HCT116 (cell line): ENCODE results near the gene STKLD1. TPM values are rescaled to one million over a fixed set of nuclear protein-coding genes. Genes with fewer than 3 reads are reported as not detected.

Experiments
- ATAC-seq: fragments of 200-7000 bp; cut with Tn5 transposase; 2 replicates; pipeline ENCODE4 v1.9.1; 2020; ENCODE audit warnings: mild to moderate bottlenecking, moderate library complexity
- BruUV-seq: library from RNA; stranded (reverse); fragments of 400-500 nt; replicated peaks from 2 replicates; lab custom pipeline; 2021; lab: Mats Ljungman, UMichigan
- CTCF ChIA-PET: fragments of 300-600 bp; sonication (Branson Sonifier 250); formaldehyde crosslinking; loops from one replicate; lab custom pipeline; 2021; ENCODE audit warnings: antibody characterized with exemption; lab: Charles Lee
- POLR2A ChIA-PET: fragments of 300-600, 350-600 bp; sonication (Branson Sonifier 250); formaldehyde crosslinking; loops from one replicate; lab custom pipeline; 2021; ENCODE audit warnings: antibody characterized with exemption; lab: Charles Lee
- RAD21 ChIA-PET, 2 experiments: fragments of 300-600 bp; sonication (Branson Sonifier 250); formaldehyde crosslinking; loops; one replicate each; lab custom pipeline; 2023; ENCODE audit warnings: low total read pairs in 2 of 2; ENCODE audit not compliant: uncharacterized antibody in 2 of 2, unreplicated experiment in 2 of 2, low non-redundant PET in 1 of 2; lab: Charles Lee
- DNase-seq: peaks from one replicate; pipeline ENCODE4 v3.0.0-alpha.2; 2010; ENCODE audit warnings: low read depth, low spot score
- H2AFZ ChIP-seq: fragments of 200-600 bp; shearing (Covaris generic), sonication (generic); 2 replicates; pipeline ENCODE4 v1.6.1; 2017; ENCODE audit warnings: low read depth, mixed run types, mixed read lengths, antibody characterized with exemption, low read length; ENCODE audit not compliant: poor library complexity, severe bottlenecking
- H3K27ac ChIP-seq: 2 replicates; pipeline ENCODE4 v1.5.1; 2012; ENCODE audit warnings: low read depth, low read length
- H3K27me3 ChIP-seq: fragments of 200-600 bp; sonication (generic); 2 replicates; pipeline ENCODE4 v1.6.1; 2016; ENCODE audit warnings: mixed run types, low read length, mixed read lengths; ENCODE audit not compliant: insufficient read depth
- H3K36me3 ChIP-seq, 2 experiments: fragments of 200-500 bp in 1 of 2; fragments of 200-600 bp in 1 of 2; sonication (Bioruptor generic) in 1 of 2; sonication (generic) in 1 of 2; 2 replicates each; pipeline versions ENCODE4 v1.5.1 to v1.6.1; 2014 to 2016; ENCODE audit warnings: low read length in 2 of 2, inconsistent platforms in 1 of 2, mixed read lengths in 1 of 2, mixed run types in 1 of 2; ENCODE audit not compliant: insufficient read depth in 2 of 2, control insufficient read depth in 1 of 2
- H3K4me1 ChIP-seq, 2 experiments: fragments of 200-600 bp in 1 of 2; sonication (generic) in 1 of 2; 2 replicates each; pipeline versions ENCODE4 v1.5.1 to v1.6.1; 2012 to 2017; ENCODE audit warnings: low read length in 2 of 2, inconsistent platforms in 1 of 2, mild to moderate bottlenecking in 1 of 2, mixed read lengths in 1 of 2, mixed run types in 1 of 2, moderate library complexity in 1 of 2; ENCODE audit not compliant: insufficient read depth in 2 of 2, control insufficient read depth in 1 of 2
- H3K4me2 ChIP-seq: fragments of 200-600 bp; sonication (generic); 2 replicates; pipeline ENCODE4 v1.6.1; 2017; ENCODE audit warnings: mixed run types, low read length, mixed read lengths
- H3K4me3 ChIP-seq, 2 experiments: fragments of 200-600 bp in 1 of 2; sonication (generic) in 1 of 2; replicated peaks in 1 of 2; 2 replicates each; pipeline ENCODE4 v1.5.1; 2011 to 2016; ENCODE audit warnings: low read length in 2 of 2, control low read depth in 1 of 2, low read depth in 1 of 2, mild to moderate bottlenecking in 1 of 2, mixed read lengths in 1 of 2, mixed run types in 1 of 2
- H3K79me2 ChIP-seq: fragments of 200-600 bp; sonication (generic); 2 replicates; pipeline ENCODE4 v1.6.1; 2017; ENCODE audit warnings: mild to moderate bottlenecking, mixed run types, low read length, moderate library complexity, mixed read lengths; ENCODE audit not compliant: insufficient read depth
- H3K9ac ChIP-seq: fragments of 200-600 bp; sonication (generic); 2 replicates; pipeline ENCODE4 v1.6.1; 2016; ENCODE audit warnings: low read length, mixed read lengths
- H3K9me2 ChIP-seq: fragments of 200-600 bp; sonication (generic), shearing (Covaris generic); 2 replicates; pipeline ENCODE4 v1.6.1; 2017; ENCODE audit warnings: mixed run types, mild to moderate bottlenecking, moderate library complexity; ENCODE audit not compliant: insufficient read depth
- H3K9me3 ChIP-seq, 2 experiments: fragments of 200-500 bp in 1 of 2; fragments of 200-600 bp in 1 of 2; sonication (Bioruptor generic) in 1 of 2; sonication (generic) in 1 of 2; 2 replicates each; pipeline ENCODE4 v1.6.1; 2014 to 2017; ENCODE audit warnings: low read length in 2 of 2, mixed read lengths in 2 of 2, inconsistent platforms in 1 of 2, low read depth in 1 of 2, mild to moderate bottlenecking in 1 of 2, mixed run types in 1 of 2, moderate library complexity in 1 of 2; ENCODE audit not compliant: control insufficient read depth in 1 of 2, insufficient read depth in 1 of 2
- H4K20me1 ChIP-seq: fragments of 200-600 bp; sonication (generic), shearing (Covaris generic); 2 replicates; pipeline ENCODE4 v1.6.1; 2017; ENCODE audit warnings: mixed run types, mild to moderate bottlenecking, moderate library complexity; ENCODE audit not compliant: insufficient read depth
- ELF1 ChIP-seq: IDR thresholded peaks from 2 replicates; pipeline ENCODE4 v1.6.1; 2012; ENCODE audit warnings: low read depth, borderline replicate concordance
- EZH2phosphoT487 ChIP-seq: fragments of 200-600 bp; IDR thresholded peaks from 2 replicates; pipeline ENCODE4 v1.6.1; 2018; ENCODE audit warnings: antibody characterized with exemption, borderline replicate concordance
- FOSL1 ChIP-seq: IDR thresholded peaks from 2 replicates; pipeline ENCODE4 v1.6.1; 2012; ENCODE audit warnings: low read depth
- JUND ChIP-seq: IDR thresholded peaks from 2 replicates; pipeline ENCODE4 v1.6.1; 2012
- POLR2A ChIP-seq: IDR thresholded peaks from 2 replicates; pipeline ENCODE4 v1.7.0; 2011; ENCODE audit warnings: borderline replicate concordance; ENCODE audit not compliant: insufficient read depth, insufficient read length; ENCODE audit errors: extremely low read depth
- SIN3A ChIP-seq: IDR thresholded peaks from 2 replicates; pipeline ENCODE4 v1.6.1; 2012; ENCODE audit warnings: low read depth
- TCF7L2 ChIP-seq: IDR thresholded peaks from 2 replicates; pipeline ENCODE4 v1.7.0; 2011; ENCODE audit warnings: borderline replicate concordance, inconsistent platforms; ENCODE audit not compliant: insufficient read depth, insufficient read length; ENCODE audit errors: extremely low read depth
- YY1 ChIP-seq: IDR thresholded peaks from 2 replicates; pipeline ENCODE4 v1.6.1; 2011; ENCODE audit warnings: low read length, low read depth, moderate library complexity, mild to moderate bottlenecking; ENCODE audit not compliant: insufficient replicate concordance; ENCODE audit errors: extremely low read depth
- ZFX ChIP-seq: fragments of 450-650 bp; IDR thresholded peaks from 2 replicates; pipeline ENCODE4 v1.6.1; 2017
- ZNF274 ChIP-seq: fragments of 200-500 bp; sonication (Bioruptor generic); IDR thresholded peaks from 2 replicates; pipeline ENCODE4 v1.6.1; 2014; ENCODE audit warnings: mild to moderate bottlenecking, low read depth, low read length, inconsistent platforms
- intact Hi-C: fragments of 100-400 bp; cut with micrococcal nuclease; formaldehyde crosslinking; loops from 2 replicates; pipeline ENCODE4 v1.10.0; 2022
- total RNA-seq: library from RNA; stranded (reverse); gene quantifications from one replicate; pipeline ENCODE4 v1.2.1, GENCODE V29; 2021; ENCODE audit not compliant: unreplicated experiment
- TF ChIP-seq, protein P1 (sequence below): IDR thresholded peaks from 2 replicates; pipeline ENCODE4 v1.6.1; 2012
- TF ChIP-seq, protein P2 (sequence below): IDR thresholded peaks from 2 replicates; pipeline ENCODE4 v1.6.1; 2012
- TF ChIP-seq, protein P3 (sequence below): IDR thresholded peaks from 2 replicates; pipeline ENCODE4 v1.6.1; 2011; ENCODE audit warnings: mild to moderate bottlenecking, low read length, moderate library complexity; ENCODE audit not compliant: insufficient replicate concordance; ENCODE audit errors: extremely low read depth
- TF ChIP-seq, protein P4 (sequence below), 3 experiments: fragments of 200-600 bp in 1 of 3; sonication (generic) in 1 of 3; IDR thresholded peaks in 2 of 3; conservative IDR thresholded peaks in 1 of 3; 2 replicates each; pipeline ENCODE4 v1.5.1; 2012 to 2017; ENCODE audit warnings: low read depth in 2 of 3, low read length in 2 of 3, antibody characterized with exemption in 1 of 3, borderline replicate concordance in 1 of 3, control low read depth in 1 of 3, mild to moderate bottlenecking in 1 of 3, mixed read lengths in 1 of 3, mixed run types in 1 of 3, moderate library complexity in 1 of 3; ENCODE audit not compliant: insufficient read depth in 1 of 3

The STKLD1 gene
- total RNA-seq, 1 experiment from 2014 or later, result 0.37 TPM

DNA sequence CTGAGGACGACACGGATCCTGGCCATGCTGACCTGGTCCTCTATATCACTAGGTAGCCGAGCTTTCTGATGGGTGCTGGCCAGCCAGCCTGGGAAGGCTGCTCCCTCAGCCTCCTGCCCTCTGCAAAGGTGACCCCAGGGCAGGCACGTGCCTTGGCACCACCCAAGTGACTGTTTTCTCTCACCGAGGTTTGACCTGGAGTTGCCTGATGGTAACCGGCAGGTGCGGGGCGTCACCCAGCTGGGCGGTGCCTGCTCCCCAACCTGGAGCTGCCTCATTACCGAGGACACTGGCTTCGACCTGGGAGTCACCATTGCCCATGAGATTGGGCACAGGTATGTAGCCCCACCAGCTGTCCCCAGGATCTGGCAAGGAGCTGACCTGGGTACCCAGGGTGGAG, 49.8 kb downstream of the STKLD1 start:
- Histone ChIP-seq H3K27ac (no peak overlapping the region), H3K79me2 (no peaks in the 10 kb centered on the region), H3K9me3 (no peaks in the 10 kb centered on the region), H2AFZ (no peak overlapping the region), H3K36me3 (no peaks in the 10 kb centered on the region), H3K9me2 (no peaks in the 10 kb centered on the region), H3K4me3 (no peak overlapping the region), H3K27me3 (no peaks in the 10 kb centered on the region), H3K9ac (no peak overlapping the region), H3K4me1 (peaks cover 0 to 12% of the 10 kb centered on the region in 2 experiments; a peak in 3 of 4 replicates), H4K20me1 (no peaks in the 10 kb centered on the region), H3K4me2 (no peak overlapping the region)
- ChIA-PET POLR2A (no interaction called here), RAD21 (no interaction called here), CTCF (no interaction called here)
- no TSS peak for BruUV-seq
- intact Hi-C loops, result no loop called here
- ATAC-seq (no peak), DNase-seq (no peak)
- TF ChIP-seq ELF1, result no peak
- no peak for TF ChIP-seq ZFX
- TF ChIP-seq FOSL1, result no peak
- TF ChIP-seq, protein P1, sequence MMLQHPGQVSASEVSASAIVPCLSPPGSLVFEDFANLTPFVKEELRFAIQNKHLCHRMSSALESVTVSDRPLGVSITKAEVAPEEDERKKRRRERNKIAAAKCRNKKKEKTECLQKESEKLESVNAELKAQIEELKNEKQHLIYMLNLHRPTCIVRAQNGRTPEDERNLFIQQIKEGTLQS, result no peak
- TF ChIP-seq, protein P2, sequence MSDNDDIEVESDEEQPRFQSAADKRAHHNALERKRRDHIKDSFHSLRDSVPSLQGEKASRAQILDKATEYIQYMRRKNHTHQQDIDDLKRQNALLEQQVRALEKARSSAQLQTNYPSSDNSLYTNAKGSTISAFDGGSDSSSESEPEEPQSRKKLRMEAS, result no peak
- TF ChIP-seq POLR2A, result no peak
- no peak for TF ChIP-seq YY1
- TF ChIP-seq, protein P3, sequence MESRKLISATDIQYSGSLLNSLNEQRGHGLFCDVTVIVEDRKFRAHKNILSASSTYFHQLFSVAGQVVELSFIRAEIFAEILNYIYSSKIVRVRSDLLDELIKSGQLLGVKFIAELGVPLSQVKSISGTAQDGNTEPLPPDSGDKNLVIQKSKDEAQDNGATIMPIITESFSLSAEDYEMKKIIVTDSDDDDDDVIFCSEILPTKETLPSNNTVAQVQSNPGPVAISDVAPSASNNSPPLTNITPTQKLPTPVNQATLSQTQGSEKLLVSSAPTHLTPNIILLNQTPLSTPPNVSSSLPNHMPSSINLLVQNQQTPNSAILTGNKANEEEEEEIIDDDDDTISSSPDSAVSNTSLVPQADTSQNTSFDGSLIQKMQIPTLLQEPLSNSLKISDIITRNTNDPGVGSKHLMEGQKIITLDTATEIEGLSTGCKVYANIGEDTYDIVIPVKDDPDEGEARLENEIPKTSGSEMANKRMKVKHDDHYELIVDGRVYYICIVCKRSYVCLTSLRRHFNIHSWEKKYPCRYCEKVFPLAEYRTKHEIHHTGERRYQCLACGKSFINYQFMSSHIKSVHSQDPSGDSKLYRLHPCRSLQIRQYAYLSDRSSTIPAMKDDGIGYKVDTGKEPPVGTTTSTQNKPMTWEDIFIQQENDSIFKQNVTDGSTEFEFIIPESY, result no peak
- TF ChIP-seq EZH2phosphoT487, result no peak
- TF ChIP-seq SIN3A, result no peak
- TF ChIP-seq TCF7L2, result no peak
- no peak for TF ChIP-seq JUND
- TF ChIP-seq, protein P4, sequence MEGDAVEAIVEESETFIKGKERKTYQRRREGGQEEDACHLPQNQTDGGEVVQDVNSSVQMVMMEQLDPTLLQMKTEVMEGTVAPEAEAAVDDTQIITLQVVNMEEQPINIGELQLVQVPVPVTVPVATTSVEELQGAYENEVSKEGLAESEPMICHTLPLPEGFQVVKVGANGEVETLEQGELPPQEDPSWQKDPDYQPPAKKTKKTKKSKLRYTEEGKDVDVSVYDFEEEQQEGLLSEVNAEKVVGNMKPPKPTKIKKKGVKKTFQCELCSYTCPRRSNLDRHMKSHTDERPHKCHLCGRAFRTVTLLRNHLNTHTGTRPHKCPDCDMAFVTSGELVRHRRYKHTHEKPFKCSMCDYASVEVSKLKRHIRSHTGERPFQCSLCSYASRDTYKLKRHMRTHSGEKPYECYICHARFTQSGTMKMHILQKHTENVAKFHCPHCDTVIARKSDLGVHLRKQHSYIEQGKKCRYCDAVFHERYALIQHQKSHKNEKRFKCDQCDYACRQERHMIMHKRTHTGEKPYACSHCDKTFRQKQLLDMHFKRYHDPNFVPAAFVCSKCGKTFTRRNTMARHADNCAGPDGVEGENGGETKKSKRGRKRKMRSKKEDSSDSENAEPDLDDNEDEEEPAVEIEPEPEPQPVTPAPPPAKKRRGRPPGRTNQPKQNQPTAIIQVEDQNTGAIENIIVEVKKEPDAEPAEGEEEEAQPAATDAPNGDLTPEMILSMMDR (IDR thresholded peaks at IDR 0.05 in 2 of 3, conservative IDR thresholded peaks at IDR 0.05 in 1 of 3; ENCODE audit: borderline replicate concordance in 1 of 3, insufficient read depth in 1 of 3, low read depth in 2 of 3, low read length in 2 of 3), result no peak
- no peak for TF ChIP-seq ZNF274
